ENCODE measurements around the gene ACAP3.

The ACAP3 gene

DNA sequence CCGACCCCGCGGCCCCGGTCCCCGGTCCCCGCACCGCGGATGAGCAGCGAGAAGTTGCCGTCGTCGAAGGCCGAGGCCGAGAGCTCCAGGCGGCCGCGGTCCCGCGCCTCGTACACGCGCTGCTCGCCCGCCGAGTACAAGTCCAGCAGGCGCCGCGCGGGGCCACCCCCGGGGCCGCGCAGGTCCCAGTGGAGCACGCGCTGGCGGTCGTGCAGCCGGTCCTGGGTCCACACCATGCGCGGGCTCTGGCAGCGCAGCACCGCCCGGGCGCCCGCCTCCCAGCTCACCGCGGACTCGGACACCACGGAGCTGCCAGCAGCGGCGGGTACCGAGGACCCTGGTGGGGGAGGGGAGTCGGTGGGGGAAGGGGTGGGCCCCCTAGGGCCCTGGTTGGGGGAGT, 47.7 kb upstream of the ACAP3 start:
- no peaks in the 10 kb centered on the region for H3K79me2 ChIP-seq (ENCODE audit: insufficient read depth, low read length)
- H3K9me3 ChIP-seq (ENCODE audit: insufficient read depth, low read depth, low read length), result no peaks in the 10 kb centered on the region
- no peaks in the 10 kb centered on the region for H3K27me3 ChIP-seq (ENCODE audit: insufficient read depth, low read length, poor library complexity, severe bottlenecking)
- H3K36me3 ChIP-seq (ENCODE audit: insufficient read depth, low read length), result no peaks in the 10 kb centered on the region
- no peak overlapping the region for H3K4me3 ChIP-seq (ENCODE audit: low read length, poor library complexity, severe bottlenecking)
- H4K20me1 ChIP-seq (ENCODE audit: insufficient read depth, low read length, poor library complexity, severe bottlenecking), result no peaks in the 10 kb centered on the region
- no peaks in the 10 kb centered on the region for H3K4me1 ChIP-seq (ENCODE audit: insufficient read depth, low read length, poor library complexity, severe bottlenecking)
- no peaks in the 10 kb centered on the region for H3F3A ChIP-seq (ENCODE audit: low read depth)
- no peaks in the 10 kb centered on the region for H3K9me2 ChIP-seq (replicated peaks; ENCODE audit: low read depth, low read length)
- TF ChIP-seq, protein P1, sequence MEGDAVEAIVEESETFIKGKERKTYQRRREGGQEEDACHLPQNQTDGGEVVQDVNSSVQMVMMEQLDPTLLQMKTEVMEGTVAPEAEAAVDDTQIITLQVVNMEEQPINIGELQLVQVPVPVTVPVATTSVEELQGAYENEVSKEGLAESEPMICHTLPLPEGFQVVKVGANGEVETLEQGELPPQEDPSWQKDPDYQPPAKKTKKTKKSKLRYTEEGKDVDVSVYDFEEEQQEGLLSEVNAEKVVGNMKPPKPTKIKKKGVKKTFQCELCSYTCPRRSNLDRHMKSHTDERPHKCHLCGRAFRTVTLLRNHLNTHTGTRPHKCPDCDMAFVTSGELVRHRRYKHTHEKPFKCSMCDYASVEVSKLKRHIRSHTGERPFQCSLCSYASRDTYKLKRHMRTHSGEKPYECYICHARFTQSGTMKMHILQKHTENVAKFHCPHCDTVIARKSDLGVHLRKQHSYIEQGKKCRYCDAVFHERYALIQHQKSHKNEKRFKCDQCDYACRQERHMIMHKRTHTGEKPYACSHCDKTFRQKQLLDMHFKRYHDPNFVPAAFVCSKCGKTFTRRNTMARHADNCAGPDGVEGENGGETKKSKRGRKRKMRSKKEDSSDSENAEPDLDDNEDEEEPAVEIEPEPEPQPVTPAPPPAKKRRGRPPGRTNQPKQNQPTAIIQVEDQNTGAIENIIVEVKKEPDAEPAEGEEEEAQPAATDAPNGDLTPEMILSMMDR (conservative IDR thresholded peaks at IDR 0.05; ENCODE audit: low read length), result no peak
- no peak for TF ChIP-seq EZH2phosphoT487 (IDR thresholded peaks at IDR 0.05; ENCODE audit: borderline replicate concordance)
- H2AFZ ChIP-seq (ENCODE audit: low read length), result no peak overlapping the region
- H3K4me2 ChIP-seq (ENCODE audit: low read depth, low read length, poor library complexity, severe bottlenecking), result no peak overlapping the region
- H3K9ac ChIP-seq (ENCODE audit: low read depth, low read length, poor library complexity, severe bottlenecking), result no peak overlapping the region

DNA sequence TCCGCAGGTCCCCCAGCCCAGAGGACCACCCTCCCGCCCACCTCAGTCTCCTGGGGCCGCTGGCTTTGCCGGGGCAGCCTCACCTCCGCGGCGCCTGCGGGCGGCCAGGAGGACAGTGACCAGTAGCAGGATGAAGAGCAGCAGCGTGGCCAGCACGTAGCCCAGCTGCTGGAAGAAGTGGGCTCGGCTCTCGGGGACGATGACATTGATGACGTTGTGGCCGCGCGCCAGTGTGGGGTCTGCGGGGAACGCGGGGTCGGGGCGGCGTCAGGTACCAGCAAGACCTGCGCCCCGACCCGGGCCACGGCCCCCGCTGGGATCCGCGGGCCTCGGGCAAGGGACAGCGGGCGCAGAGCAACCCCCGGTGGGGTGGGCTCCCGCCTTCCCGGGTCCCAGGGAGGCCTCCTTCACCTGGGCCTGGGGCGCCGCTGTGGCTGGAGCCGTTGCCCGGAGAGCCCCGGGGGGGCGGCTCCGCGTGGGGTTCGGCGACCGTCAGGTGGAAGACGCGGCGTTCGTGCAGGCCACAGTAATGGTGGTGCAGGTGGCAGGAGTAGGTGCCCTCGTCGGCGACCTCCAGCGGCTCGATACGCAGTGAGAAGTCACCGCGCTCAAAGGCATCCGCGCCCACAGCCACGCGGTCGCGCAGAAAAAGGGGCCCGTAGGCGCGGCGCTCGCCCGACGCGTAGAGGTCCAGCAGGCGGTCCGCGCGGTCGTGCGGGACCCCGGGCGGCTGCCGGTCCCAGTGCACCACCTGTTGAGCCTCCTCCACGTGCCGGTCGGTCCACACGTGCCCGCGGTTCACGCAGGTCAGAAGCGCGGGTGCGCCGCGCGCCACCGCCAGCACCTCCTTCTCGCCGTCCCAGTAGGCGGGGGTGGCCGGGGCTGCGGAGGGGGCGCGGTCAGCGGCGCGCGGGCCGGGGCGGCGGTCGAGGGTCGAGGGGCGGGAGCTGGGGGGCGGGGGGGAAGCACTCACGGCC, 46.8 kb upstream of the ACAP3 start:
- H3K79me2 ChIP-seq (ENCODE audit: insufficient read depth, low read length), result no peaks in the 10 kb centered on the region
- H3K27me3 ChIP-seq (ENCODE audit: insufficient read depth, low read length, poor library complexity, severe bottlenecking), result no peaks in the 10 kb centered on the region
- no peak for TF ChIP-seq EZH2phosphoT487 (IDR thresholded peaks at IDR 0.05; ENCODE audit: borderline replicate concordance)
- TF ChIP-seq, protein P1 (conservative IDR thresholded peaks at IDR 0.05; ENCODE audit: low read length), result no peak
- no peaks in the 10 kb centered on the region for H3K36me3 ChIP-seq (ENCODE audit: insufficient read depth, low read length)
- no peaks in the 10 kb centered on the region for H3K9me3 ChIP-seq (ENCODE audit: insufficient read depth, low read depth, low read length)
- no peaks in the 10 kb centered on the region for H4K20me1 ChIP-seq (ENCODE audit: insufficient read depth, low read length, poor library complexity, severe bottlenecking)
- H3K4me2 ChIP-seq (ENCODE audit: low read depth, low read length, poor library complexity, severe bottlenecking), result no peak overlapping the region
- no peaks in the 10 kb centered on the region for H3K9me2 ChIP-seq (replicated peaks; ENCODE audit: low read depth, low read length)
- no peak overlapping the region for H3K4me3 ChIP-seq (ENCODE audit: low read length, poor library complexity, severe bottlenecking)
- no peak overlapping the region for H3K9ac ChIP-seq (ENCODE audit: low read depth, low read length, poor library complexity, severe bottlenecking)
- H2AFZ ChIP-seq (ENCODE audit: low read length), result no peak overlapping the region
- no peaks in the 10 kb centered on the region for H3K4me1 ChIP-seq (ENCODE audit: insufficient read depth, low read length, poor library complexity, severe bottlenecking)
- no peaks in the 10 kb centered on the region for H3F3A ChIP-seq (ENCODE audit: low read depth)

DNA sequence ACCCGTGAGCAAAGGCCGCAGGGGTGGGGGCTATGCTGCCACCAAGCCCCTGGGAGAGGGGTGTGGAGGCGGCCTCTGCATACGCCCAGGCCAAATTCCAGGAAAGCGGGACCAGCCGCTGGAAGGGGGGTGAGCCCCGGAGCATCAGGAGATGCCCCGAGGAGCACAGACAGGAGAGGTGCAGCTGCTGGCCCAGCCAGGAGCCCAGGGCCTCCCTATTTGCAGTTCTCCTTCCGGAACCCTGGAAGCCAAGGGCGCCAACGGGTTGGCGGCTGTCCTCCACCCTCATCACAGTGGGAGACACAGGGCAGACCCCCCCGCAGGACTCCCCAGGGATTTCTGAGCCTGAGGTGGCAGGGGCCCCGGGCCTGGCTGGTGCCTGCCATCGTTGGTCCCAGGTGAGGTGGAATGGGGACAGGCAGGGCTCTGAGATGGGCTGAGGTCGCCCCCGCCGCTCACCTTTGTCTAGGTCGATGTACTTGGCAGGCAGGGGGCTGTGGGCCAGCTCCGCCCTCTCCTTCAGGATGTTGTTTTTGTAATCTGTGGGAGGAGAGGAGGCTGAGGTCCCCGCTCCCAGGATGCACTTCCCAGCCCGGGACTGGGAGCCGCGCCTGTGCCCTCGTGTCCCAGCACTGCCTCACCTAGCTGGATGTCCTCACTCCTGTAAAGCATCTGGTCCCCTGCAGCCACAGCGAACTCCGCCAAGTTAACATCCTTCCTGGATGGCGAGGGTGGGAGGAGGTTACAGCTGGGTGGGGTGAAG, 45.8 kb upstream of the ACAP3 start:
- TF ChIP-seq, protein P1 (conservative IDR thresholded peaks at IDR 0.05; ENCODE audit: low read length), result no peak
- TF ChIP-seq EZH2phosphoT487 (IDR thresholded peaks at IDR 0.05; ENCODE audit: borderline replicate concordance), result no peak
- Histone ChIP-seq H3K4me1 (ENCODE audit: insufficient read depth, low read length, poor library complexity, severe bottlenecking) (no peaks in the 10 kb centered on the region), H3K27me3 (ENCODE audit: insufficient read depth, low read length, poor library complexity, severe bottlenecking) (no peaks in the 10 kb centered on the region), H3K36me3 (ENCODE audit: insufficient read depth, low read length) (no peaks in the 10 kb centered on the region), H4K20me1 (ENCODE audit: insufficient read depth, low read length, poor library complexity, severe bottlenecking) (no peaks in the 10 kb centered on the region), H2AFZ (ENCODE audit: low read length) (no peak overlapping the region), H3F3A (ENCODE audit: low read depth) (no peaks in the 10 kb centered on the region), H3K9me2 (replicated peaks; ENCODE audit: low read depth, low read length) (no peaks in the 10 kb centered on the region), H3K9me3 (ENCODE audit: insufficient read depth, low read depth, low read length) (no peaks in the 10 kb centered on the region), H3K79me2 (ENCODE audit: insufficient read depth, low read length) (peaks cover 3% of the 10 kb centered on the region; the same call in 1 of the 2 replicates), H3K9ac (ENCODE audit: low read depth, low read length, poor library complexity, severe bottlenecking) (no peak overlapping the region), H3K4me3 (ENCODE audit: low read length, poor library complexity, severe bottlenecking) (no peak overlapping the region), H3K4me2 (ENCODE audit: low read depth, low read length, poor library complexity, severe bottlenecking) (no peak overlapping the region)

Measured in Loucy (cell line).